Measurements from ENCODE around the gene WDR6.

- TF ChIP-seq, protein P1, sequence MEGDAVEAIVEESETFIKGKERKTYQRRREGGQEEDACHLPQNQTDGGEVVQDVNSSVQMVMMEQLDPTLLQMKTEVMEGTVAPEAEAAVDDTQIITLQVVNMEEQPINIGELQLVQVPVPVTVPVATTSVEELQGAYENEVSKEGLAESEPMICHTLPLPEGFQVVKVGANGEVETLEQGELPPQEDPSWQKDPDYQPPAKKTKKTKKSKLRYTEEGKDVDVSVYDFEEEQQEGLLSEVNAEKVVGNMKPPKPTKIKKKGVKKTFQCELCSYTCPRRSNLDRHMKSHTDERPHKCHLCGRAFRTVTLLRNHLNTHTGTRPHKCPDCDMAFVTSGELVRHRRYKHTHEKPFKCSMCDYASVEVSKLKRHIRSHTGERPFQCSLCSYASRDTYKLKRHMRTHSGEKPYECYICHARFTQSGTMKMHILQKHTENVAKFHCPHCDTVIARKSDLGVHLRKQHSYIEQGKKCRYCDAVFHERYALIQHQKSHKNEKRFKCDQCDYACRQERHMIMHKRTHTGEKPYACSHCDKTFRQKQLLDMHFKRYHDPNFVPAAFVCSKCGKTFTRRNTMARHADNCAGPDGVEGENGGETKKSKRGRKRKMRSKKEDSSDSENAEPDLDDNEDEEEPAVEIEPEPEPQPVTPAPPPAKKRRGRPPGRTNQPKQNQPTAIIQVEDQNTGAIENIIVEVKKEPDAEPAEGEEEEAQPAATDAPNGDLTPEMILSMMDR (IDR thresholded peaks at IDR 0.05; ENCODE audit: low read depth, low read length, missing input control) = no peak
- TF ChIP-seq, protein P2, sequence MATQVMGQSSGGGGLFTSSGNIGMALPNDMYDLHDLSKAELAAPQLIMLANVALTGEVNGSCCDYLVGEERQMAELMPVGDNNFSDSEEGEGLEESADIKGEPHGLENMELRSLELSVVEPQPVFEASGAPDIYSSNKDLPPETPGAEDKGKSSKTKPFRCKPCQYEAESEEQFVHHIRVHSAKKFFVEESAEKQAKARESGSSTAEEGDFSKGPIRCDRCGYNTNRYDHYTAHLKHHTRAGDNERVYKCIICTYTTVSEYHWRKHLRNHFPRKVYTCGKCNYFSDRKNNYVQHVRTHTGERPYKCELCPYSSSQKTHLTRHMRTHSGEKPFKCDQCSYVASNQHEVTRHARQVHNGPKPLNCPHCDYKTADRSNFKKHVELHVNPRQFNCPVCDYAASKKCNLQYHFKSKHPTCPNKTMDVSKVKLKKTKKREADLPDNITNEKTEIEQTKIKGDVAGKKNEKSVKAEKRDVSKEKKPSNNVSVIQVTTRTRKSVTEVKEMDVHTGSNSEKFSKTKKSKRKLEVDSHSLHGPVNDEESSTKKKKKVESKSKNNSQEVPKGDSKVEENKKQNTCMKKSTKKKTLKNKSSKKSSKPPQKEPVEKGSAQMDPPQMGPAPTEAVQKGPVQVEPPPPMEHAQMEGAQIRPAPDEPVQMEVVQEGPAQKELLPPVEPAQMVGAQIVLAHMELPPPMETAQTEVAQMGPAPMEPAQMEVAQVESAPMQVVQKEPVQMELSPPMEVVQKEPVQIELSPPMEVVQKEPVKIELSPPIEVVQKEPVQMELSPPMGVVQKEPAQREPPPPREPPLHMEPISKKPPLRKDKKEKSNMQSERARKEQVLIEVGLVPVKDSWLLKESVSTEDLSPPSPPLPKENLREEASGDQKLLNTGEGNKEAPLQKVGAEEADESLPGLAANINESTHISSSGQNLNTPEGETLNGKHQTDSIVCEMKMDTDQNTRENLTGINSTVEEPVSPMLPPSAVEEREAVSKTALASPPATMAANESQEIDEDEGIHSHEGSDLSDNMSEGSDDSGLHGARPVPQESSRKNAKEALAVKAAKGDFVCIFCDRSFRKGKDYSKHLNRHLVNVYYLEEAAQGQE (IDR thresholded peaks at IDR 0.05) = no peak
- TF ChIP-seq HNF4A (conservative IDR thresholded peaks at IDR 0.05) (no peak), FOXA2 (IDR thresholded peaks at IDR 0.05) (no peak), FOXA1 (IDR thresholded peaks at IDR 0.05) (no peak), YY1 (IDR thresholded peaks at IDR 0.05) (no peak), TAF1 (conservative IDR thresholded peaks at IDR 0.05) (no peak), RAD21 (IDR thresholded peaks at IDR 0.05) (no peak)
Observed at GRCh38 chr3:49007771-49008528, 759 bp downstream of the WDR6 start.

Measured in liver (tissue), 3 donors.